WTC11 (cell line): ENCODE data around the gene FCN1. TPM values are rescaled to one million over a fixed set of nuclear protein-coding genes. Genes with fewer than 3 reads are reported as not detected.

Source experiments
- ATAC-seq: fragments of 200-7000 bp; cut with Tn5 transposase; 2 replicates; pipeline ENCODE4 v1.10.0; 2021; ENCODE audit warnings: mild to moderate bottlenecking, moderate library complexity
- Bru-seq: library from RNA; stranded (reverse); fragments of 400-500 nt; gene quantifications from one replicate; lab custom pipeline; 2021; lab: Mats Ljungman, UMichigan
- CTCF ChIA-PET: fragments of 300-600 bp; sonication (Branson Sonifier 250); formaldehyde crosslinking; loops from one replicate; lab custom pipeline; 2021; ENCODE audit warnings: antibody characterized with exemption; lab: Charles Lee
- POLR2A ChIA-PET: fragments of 350-600 bp; sonication (Branson Sonifier 250); formaldehyde crosslinking; loops from one replicate; lab custom pipeline; 2021; ENCODE audit warnings: antibody characterized with exemption; lab: Charles Lee
- DNase-seq: peaks from one replicate; pipeline ENCODE4 v3.0.0; 2021; ENCODE audit warnings: low spot score
- H3K27ac Mint-ChIP-seq: 2 replicates; pipeline ENCODE4 v1.8.0; 2021; ENCODE audit warnings: mixed read lengths
- H3K27me3 Mint-ChIP-seq: 2 replicates; pipeline ENCODE4 v1.8.0; 2021; ENCODE audit warnings: low read depth, mild to moderate bottlenecking, moderate library complexity, mixed read lengths
- H3K36me3 Mint-ChIP-seq: 2 replicates; pipeline ENCODE4 v1.8.0; 2021; ENCODE audit warnings: mixed read lengths
- H3K4me1 Mint-ChIP-seq: 2 replicates; pipeline ENCODE4 v1.8.0; 2022; ENCODE audit warnings: mixed read lengths
- H3K4me3 Mint-ChIP-seq: 2 replicates; pipeline ENCODE4 v1.8.0; 2021; ENCODE audit warnings: mild to moderate bottlenecking, moderate library complexity, mixed read lengths
- H3K9me3 Mint-ChIP-seq: 2 replicates; pipeline ENCODE4 v1.8.0; 2021; ENCODE audit warnings: mixed read lengths
- ATF6 ChIP-seq: sonication (generic); formaldehyde crosslinking; IDR thresholded peaks from 2 replicates; pipeline ENCODE4 v1.8.1; 2023; ENCODE audit warnings: mild to moderate bottlenecking, missing genetic modification reagents
- CREB1 ChIP-seq: sonication (generic); formaldehyde crosslinking; IDR thresholded peaks from 2 replicates; pipeline ENCODE4 v1.8.0; 2023; ENCODE audit warnings: mild to moderate bottlenecking, missing genetic modification reagents
- ERG ChIP-seq: fragments of 250-450 bp; sonication (Bioruptor Pico); IDR thresholded peaks from 2 replicates; pipeline ENCODE4 v1.8.0; 2021; ENCODE audit warnings: mild to moderate bottlenecking
- FOXP1 ChIP-seq: sonication (generic); formaldehyde crosslinking; IDR thresholded peaks from 2 replicates; pipeline ENCODE4 v1.8.0; 2022; ENCODE audit warnings: missing genetic modification reagents, mild to moderate bottlenecking, moderate library complexity, borderline replicate concordance
- HMGA2 ChIP-seq: fragments of 250-450 bp; sonication (Bioruptor Pico); IDR thresholded peaks from 2 replicates; pipeline ENCODE4 v1.4.0; 2021; ENCODE audit warnings: mild to moderate bottlenecking, moderate library complexity
- KAT7 ChIP-seq: sonication (generic); formaldehyde crosslinking; IDR thresholded peaks from 2 replicates; pipeline ENCODE4 v1.8.1; 2023; ENCODE audit warnings: missing genetic modification reagents, mild to moderate bottlenecking, borderline replicate concordance
- RELA ChIP-seq: sonication (generic); formaldehyde crosslinking; IDR thresholded peaks from 2 replicates; pipeline ENCODE4 v1.8.1; 2022; ENCODE audit warnings: missing genetic modification reagents, mild to moderate bottlenecking, borderline replicate concordance
- SMAD3 ChIP-seq: sonication (generic); formaldehyde crosslinking; IDR thresholded peaks from 2 replicates; pipeline ENCODE4 v1.8.0; 2022; ENCODE audit warnings: missing genetic modification reagents, mild to moderate bottlenecking, borderline replicate concordance
- TP53 ChIP-seq: sonication (generic); formaldehyde crosslinking; IDR thresholded peaks from 2 replicates; pipeline ENCODE4 v1.8.1; 2023; ENCODE audit warnings: mild to moderate bottlenecking, missing genetic modification reagents
- long read RNA-seq, 3 experiments: library from RNA in 1 of 3; library from capped mRNA in 1 of 3; library from polyadenylated mRNA in 1 of 3; unstranded in 2 of 3; stranded (forward) in 1 of 3; transcript quantifications; one replicate each; pipeline ENCODE4 v2.0.0, GENCODE V29; 2021
- total RNA-seq: library from RNA; stranded (reverse); gene quantifications from 3 replicates; pipeline ENCODE4 v1.2.3, GENCODE V29; 2021
- TF ChIP-seq, protein P1 (sequence below): sonication (generic); formaldehyde crosslinking; conservative IDR thresholded peaks from 2 replicates; pipeline ENCODE4 v1.8.1; 2022; ENCODE audit warnings: mild to moderate bottlenecking, missing genetic modification reagents
- TF ChIP-seq, protein P2 (sequence below): sonication (generic); formaldehyde crosslinking; IDR thresholded peaks from 2 replicates; pipeline ENCODE4 v1.8.0; 2023; ENCODE audit warnings: missing genetic modification reagents
- TF ChIP-seq, protein P3 (sequence below): fragments of 250-450 bp; sonication (Bioruptor Pico); conservative IDR thresholded peaks from 2 replicates; pipeline ENCODE4 v1.9.0; 2021; ENCODE audit warnings: mild to moderate bottlenecking
- TF ChIP-seq, protein P4 (sequence below): sonication (generic); formaldehyde crosslinking; IDR thresholded peaks from 2 replicates; pipeline ENCODE4 v1.8.0; 2023; ENCODE audit warnings: missing genetic modification reagents, mild to moderate bottlenecking, borderline replicate concordance

Gene FCN1
- total RNA-seq (0.09 TPM in 1 of 3 replicates, not detected in the others), Bru-seq, nascent RNA (not detected)
- long read RNA-seq, experiment 1: 0 reads
- long read RNA-seq, experiment 2: 0 reads
- long read RNA-seq, experiment 3: 0 reads

DNA sequence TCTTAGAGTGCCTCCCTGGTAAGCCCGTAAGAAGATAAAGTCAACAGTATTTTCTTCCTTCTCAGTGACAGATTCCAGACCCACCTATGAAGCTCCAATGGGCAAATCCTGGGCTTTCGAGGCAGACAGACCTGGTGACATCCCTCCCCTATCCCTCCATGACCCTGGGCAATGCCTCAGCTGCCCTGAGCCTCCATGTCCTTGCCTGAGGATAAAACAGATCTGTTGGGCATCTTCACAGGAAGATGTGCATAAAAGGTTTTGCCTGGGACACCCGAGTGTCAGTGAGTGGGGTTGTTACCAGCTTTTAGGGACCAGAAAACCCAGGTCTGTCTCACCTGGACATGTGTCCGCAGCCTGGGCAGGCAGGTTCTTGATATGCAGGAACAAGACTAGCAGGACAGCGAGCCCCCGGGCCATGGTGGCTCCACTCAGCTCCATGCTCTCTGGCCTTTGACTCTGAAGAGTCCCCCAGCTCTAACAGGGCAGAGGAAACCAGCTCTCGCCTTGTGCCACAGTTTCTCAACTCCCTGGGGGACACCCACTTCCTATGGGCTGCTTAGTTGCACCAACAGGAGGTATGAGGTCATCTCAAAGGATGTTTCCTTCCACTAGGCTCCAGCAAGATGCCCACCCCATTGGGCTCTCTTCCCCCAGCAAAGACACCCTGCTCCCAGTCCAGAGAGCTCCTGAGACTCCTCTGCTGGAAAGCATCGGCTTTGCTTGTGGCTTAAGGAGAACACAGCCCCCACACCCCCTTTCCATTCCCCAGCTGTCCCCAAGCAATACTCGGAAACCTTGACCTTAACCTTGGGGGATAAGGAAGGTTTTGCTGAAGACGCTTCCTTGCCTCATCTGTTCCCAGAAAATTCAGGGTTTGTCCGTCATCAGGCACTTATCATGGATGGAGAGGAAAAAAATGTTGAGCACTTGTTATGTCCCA lies at the start of gene FCN1:
FCN1 (minus strand) TSS at position 482 of the 943 bp plus-strand sequence; CDS start at position 441, 41 bp downstream.
- Mint-ChIP-seq H3K4me3 (no peak within 1 kb of the TSS), H3K27ac (no peak within 1 kb of the TSS), H3K27me3 (no peaks in the 10 kb centered on the region), H3K4me1 (no peaks in the 10 kb centered on the region), H3K9me3 (peaks cover 19% of the 10 kb centered on the region)
- TF ChIP-seq ERG (no peak), FOXP1 (CRISPR knock-in tag) (no peak), KAT7 (no peak), TP53 (CRISPR knock-in tag) (no peak), CREB1 (CRISPR knock-in tag) (no peak), SMAD3 (CRISPR knock-in tag) (no peak), RELA (CRISPR knock-in tag) (no peak), ATF6 (CRISPR knock-in tag) (no peak), HMGA2 (CRISPR knock-in tag) (no peak)
- TF ChIP-seq, protein P1, sequence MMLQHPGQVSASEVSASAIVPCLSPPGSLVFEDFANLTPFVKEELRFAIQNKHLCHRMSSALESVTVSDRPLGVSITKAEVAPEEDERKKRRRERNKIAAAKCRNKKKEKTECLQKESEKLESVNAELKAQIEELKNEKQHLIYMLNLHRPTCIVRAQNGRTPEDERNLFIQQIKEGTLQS (CRISPR knock-in tag): no peak
- TF ChIP-seq, protein P2, sequence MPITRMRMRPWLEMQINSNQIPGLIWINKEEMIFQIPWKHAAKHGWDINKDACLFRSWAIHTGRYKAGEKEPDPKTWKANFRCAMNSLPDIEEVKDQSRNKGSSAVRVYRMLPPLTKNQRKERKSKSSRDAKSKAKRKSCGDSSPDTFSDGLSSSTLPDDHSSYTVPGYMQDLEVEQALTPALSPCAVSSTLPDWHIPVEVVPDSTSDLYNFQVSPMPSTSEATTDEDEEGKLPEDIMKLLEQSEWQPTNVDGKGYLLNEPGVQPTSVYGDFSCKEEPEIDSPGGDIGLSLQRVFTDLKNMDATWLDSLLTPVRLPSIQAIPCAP (CRISPR knock-in tag): no peak
- TF ChIP-seq, protein P3, sequence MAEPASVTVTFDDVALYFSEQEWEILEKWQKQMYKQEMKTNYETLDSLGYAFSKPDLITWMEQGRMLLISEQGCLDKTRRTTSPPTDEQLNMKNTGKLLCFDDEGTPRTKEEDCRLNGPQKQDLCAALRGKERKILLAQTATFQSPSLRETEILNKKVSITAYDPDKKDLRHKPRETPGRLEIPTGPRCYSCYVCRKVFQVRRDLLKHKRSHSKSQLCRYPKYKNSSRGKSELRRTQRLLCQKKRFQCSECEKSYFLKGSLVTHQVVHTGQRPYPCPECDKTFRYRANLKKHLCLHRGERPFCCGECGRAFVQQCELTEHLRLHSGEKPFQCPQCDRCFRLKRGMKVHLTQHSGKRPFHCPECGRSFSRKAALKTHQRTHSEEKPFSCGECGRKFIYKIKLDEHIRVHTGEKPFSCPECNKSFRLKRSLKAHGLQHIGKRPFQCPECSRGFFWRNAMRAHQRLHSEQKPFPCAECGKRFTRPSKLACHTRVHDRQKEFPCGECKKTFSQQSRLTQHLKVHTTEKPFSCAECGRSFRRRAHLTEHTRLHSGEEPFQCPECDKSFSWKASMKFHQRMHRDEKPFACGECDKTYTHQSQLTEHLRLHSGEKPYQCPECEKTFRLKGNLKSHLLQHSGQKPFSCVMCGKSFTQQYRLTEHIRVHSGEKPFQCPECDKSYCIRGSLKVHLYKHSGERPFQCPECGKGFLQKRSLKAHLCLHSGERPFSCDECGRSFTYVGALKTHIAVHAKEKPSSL: no peak
- TF ChIP-seq, protein P4, sequence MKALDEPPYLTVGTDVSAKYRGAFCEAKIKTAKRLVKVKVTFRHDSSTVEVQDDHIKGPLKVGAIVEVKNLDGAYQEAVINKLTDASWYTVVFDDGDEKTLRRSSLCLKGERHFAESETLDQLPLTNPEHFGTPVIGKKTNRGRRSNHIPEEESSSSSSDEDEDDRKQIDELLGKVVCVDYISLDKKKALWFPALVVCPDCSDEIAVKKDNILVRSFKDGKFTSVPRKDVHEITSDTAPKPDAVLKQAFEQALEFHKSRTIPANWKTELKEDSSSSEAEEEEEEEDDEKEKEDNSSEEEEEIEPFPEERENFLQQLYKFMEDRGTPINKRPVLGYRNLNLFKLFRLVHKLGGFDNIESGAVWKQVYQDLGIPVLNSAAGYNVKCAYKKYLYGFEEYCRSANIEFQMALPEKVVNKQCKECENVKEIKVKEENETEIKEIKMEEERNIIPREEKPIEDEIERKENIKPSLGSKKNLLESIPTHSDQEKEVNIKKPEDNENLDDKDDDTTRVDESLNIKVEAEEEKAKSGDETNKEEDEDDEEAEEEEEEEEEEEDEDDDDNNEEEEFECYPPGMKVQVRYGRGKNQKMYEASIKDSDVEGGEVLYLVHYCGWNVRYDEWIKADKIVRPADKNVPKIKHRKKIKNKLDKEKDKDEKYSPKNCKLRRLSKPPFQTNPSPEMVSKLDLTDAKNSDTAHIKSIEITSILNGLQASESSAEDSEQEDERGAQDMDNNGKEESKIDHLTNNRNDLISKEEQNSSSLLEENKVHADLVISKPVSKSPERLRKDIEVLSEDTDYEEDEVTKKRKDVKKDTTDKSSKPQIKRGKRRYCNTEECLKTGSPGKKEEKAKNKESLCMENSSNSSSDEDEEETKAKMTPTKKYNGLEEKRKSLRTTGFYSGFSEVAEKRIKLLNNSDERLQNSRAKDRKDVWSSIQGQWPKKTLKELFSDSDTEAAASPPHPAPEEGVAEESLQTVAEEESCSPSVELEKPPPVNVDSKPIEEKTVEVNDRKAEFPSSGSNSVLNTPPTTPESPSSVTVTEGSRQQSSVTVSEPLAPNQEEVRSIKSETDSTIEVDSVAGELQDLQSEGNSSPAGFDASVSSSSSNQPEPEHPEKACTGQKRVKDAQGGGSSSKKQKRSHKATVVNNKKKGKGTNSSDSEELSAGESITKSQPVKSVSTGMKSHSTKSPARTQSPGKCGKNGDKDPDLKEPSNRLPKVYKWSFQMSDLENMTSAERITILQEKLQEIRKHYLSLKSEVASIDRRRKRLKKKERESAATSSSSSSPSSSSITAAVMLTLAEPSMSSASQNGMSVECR (CRISPR knock-in tag): no peak
- TF ChIP-seq, all 79 proteins: peak for 0
- DNase-seq: no peak
- ChIA-PET POLR2A (no interaction called here), CTCF (interaction anchor here (1.0 kb wide), 1 partner anchor 136 kb away, joined by 3 read pairs; no protein-coding TSS in a partner anchor)
- ATAC-seq: no peak
- peaks cover 11% of the 10 kb centered on the region for H3K36me3 Mint-ChIP-seq
